ENCODE results near the gene WDR64. TPM values are rescaled to one million over a fixed set of nuclear protein-coding genes. Genes with fewer than 3 reads are reported as not detected.

Gene WDR64
- total RNA-seq, 1 experiment from 2014 or later = not detected

GRCh38 chr1:241647658-241648057 is 4.4 kb upstream of the WDR64 start:
- H3K36me3 Mint-ChIP-seq (ENCODE audit: insufficient read depth, unreplicated experiment) = peaks cover 6% of the 10 kb centered on the region
- H3K4me3 Mint-ChIP-seq (ENCODE audit: unreplicated experiment) = no peak overlapping the region
- H3K27ac Mint-ChIP-seq (ENCODE audit: low read depth, unreplicated experiment) = no peak overlapping the region
- peaks cover 12% of the 10 kb centered on the region for H3K9me3 Mint-ChIP-seq (ENCODE audit: unreplicated experiment)
- DNase-seq (ENCODE audit: unreplicated experiment) = peak; percentile 76
- TF ChIP-seq CTCF (IDR thresholded peaks at IDR 0.05; ENCODE audit: unreplicated experiment) = no peak
- intact Hi-C loops (cut with micrococcal nuclease) = no loop called here
- no peaks in the 10 kb centered on the region for H3K27me3 Mint-ChIP-seq (ENCODE audit: insufficient read depth, unreplicated experiment)
- BruUV-seq (replicated peaks) = no TSS peak
- CTCF ChIA-PET = interaction anchor here (0.6 to 1.7 kb wide), 8 partner anchors 10 to 1045 kb away, joined by 3 to 4 read pairs (median 4); no protein-coding TSS in a partner anchor
- peaks cover 11% of the 10 kb centered on the region for H3K4me1 Mint-ChIP-seq (ENCODE audit: insufficient read depth, unreplicated experiment)
- POLR2A ChIA-PET = interaction anchor here (0.6 to 2.5 kb wide), 8 partner anchors 10 to 685 kb away, joined by 3 to 19 read pairs (median 4); no protein-coding TSS in a partner anchor

DNA sequence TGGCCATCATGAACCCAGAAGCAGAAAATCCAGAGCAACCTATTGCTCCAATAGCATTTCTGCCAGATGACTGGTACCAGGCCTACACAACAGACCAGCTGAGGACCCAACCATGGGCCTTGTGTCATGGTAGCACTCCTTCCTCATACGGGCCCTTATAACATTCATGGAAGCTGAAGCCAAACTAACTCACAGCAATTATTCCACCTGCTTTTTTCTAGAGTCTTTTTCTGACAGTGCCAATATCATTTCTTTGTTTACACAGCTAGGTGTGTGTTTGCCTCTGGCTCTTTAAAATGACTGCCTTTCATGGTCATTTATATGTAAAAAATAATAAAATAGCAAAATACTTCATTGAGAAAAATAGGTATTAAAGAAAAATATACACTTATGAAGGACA is 3.9 kb upstream of the WDR64 start:
- intact Hi-C loops (cut with micrococcal nuclease) = no loop called here
- Mint-ChIP-seq H3K9me3 (ENCODE audit: unreplicated experiment) (peaks cover 12% of the 10 kb centered on the region), H3K36me3 (ENCODE audit: insufficient read depth, unreplicated experiment) (peaks cover 6% of the 10 kb centered on the region), H3K4me3 (ENCODE audit: unreplicated experiment) (no peak overlapping the region), H3K27ac (ENCODE audit: low read depth, unreplicated experiment) (no peak overlapping the region), H3K4me1 (ENCODE audit: insufficient read depth, unreplicated experiment) (peaks cover 10% of the 10 kb centered on the region), H3K27me3 (ENCODE audit: insufficient read depth, unreplicated experiment) (no peaks in the 10 kb centered on the region)
- CTCF ChIA-PET = interaction anchor here (1.1 to 1.7 kb wide), 5 partner anchors 12 to 195 kb away, joined by 3 to 4 read pairs (median 4); no protein-coding TSS in a partner anchor
- no peak for DNase-seq (ENCODE audit: unreplicated experiment)
- no peak for TF ChIP-seq CTCF (IDR thresholded peaks at IDR 0.05; ENCODE audit: unreplicated experiment)
- POLR2A ChIA-PET = interaction anchor here (1.0 to 2.5 kb wide), 6 partner anchors 11 to 69 kb away, joined by 3 to 19 read pairs (median 3); no protein-coding TSS in a partner anchor
- no TSS peak for BruUV-seq (replicated peaks)

DNA sequence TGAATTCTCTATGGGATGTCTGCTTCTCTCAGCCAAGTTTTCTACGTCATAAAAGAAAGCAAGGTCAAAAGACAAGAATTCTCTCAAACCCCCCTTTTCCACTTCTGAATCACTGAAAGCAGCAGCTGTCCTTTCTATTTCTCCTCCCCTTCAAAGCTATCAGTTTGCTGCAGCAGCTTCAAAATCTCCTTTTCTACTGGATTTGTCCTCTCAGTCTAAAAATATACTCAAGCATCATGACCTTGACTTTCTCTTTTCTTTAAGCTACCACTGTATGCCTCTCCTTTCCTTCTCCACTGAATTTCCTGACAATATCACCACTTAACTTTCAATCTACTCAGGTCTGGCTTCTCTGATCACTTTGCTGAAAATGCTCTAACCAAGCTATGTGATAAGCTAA is 1.9 kb downstream of the WDR64 start:
- no peak for TF ChIP-seq CTCF (IDR thresholded peaks at IDR 0.05; ENCODE audit: unreplicated experiment)
- Mint-ChIP-seq H3K4me3 (ENCODE audit: unreplicated experiment) (no peak overlapping the region), H3K27me3 (ENCODE audit: insufficient read depth, unreplicated experiment) (no peaks in the 10 kb centered on the region), H3K9me3 (ENCODE audit: unreplicated experiment) (peaks cover 12% of the 10 kb centered on the region), H3K4me1 (ENCODE audit: insufficient read depth, unreplicated experiment) (peaks cover 8% of the 10 kb centered on the region), H3K27ac (ENCODE audit: low read depth, unreplicated experiment) (peak overlapping the region; percentile 0), H3K36me3 (ENCODE audit: insufficient read depth, unreplicated experiment) (peaks cover 6% of the 10 kb centered on the region)
- BruUV-seq (replicated peaks) = no TSS peak
- no peak for DNase-seq (ENCODE audit: unreplicated experiment)
- ChIA-PET CTCF (interaction anchor here (0.7 to 1.4 kb wide), 7 partner anchors 10 to 180 kb away, joined by 3 to 4 read pairs (median 3); no protein-coding TSS in a partner anchor), POLR2A (interaction anchor here (0.6 to 4.3 kb wide), 5 partner anchors 11 to 49 kb away, joined by 3 to 19 read pairs (median 3); partner anchors contain the start of genes CHML and OPN3)
- intact Hi-C loops (cut with micrococcal nuclease) = no loop called here

DNA sequence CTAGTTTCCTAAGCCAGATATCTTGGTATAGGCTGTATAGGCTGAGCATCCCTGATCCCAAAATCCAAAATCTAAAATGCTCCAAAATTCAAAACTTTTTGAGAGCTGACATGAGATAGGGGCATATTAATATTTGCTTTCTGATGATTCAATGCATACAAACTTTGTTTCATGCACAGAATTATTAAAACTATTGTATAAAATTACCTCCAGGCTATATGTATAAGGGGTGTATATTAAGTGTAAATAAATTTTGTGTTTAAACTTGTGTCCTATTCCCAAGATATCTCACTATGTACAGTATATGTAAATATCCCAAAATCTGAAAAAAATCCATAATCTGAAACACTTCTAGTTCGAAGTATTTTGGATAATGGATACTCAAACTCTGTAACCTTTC is 2.6 kb downstream of the WDR64 start:
- Mint-ChIP-seq H3K27ac (ENCODE audit: low read depth, unreplicated experiment) (peak overlapping the region; percentile 0), H3K9me3 (ENCODE audit: unreplicated experiment) (peaks cover 8% of the 10 kb centered on the region), H3K4me1 (ENCODE audit: insufficient read depth, unreplicated experiment) (peaks cover 8% of the 10 kb centered on the region), H3K27me3 (ENCODE audit: insufficient read depth, unreplicated experiment) (no peaks in the 10 kb centered on the region), H3K4me3 (ENCODE audit: unreplicated experiment) (no peak overlapping the region), H3K36me3 (ENCODE audit: insufficient read depth, unreplicated experiment) (peaks cover 6% of the 10 kb centered on the region)
- CTCF ChIA-PET = interaction anchor here (0.8 to 1.4 kb wide), 6 partner anchors 11 to 180 kb away, joined by 3 to 7 read pairs (median 4); no protein-coding TSS in a partner anchor
- intact Hi-C loops (cut with micrococcal nuclease) = no loop called here
- POLR2A ChIA-PET = interaction anchor here (1.1 to 4.3 kb wide), 5 partner anchors 9 to 33 kb away, joined by 3 to 19 read pairs (median 5); partner anchors contain the start of genes CHML and OPN3
- DNase-seq (ENCODE audit: unreplicated experiment) = no peak
- BruUV-seq (replicated peaks) = no TSS peak
- no peak for TF ChIP-seq CTCF (IDR thresholded peaks at IDR 0.05; ENCODE audit: unreplicated experiment)
